ENCODE measurements around the gene PTPRT. TPM values are rescaled to one million over a fixed set of nuclear protein-coding genes. Genes with fewer than 3 reads are reported as not detected.
"Not testable (repeated sequence)": the region's sequence is repeated elsewhere in the genome, so short reads cannot be mapped to it uniquely, and the experiment has no call there.

The PTPRT gene
- total RNA-seq, 1 experiment from 2014 or later = not detected

DNA sequence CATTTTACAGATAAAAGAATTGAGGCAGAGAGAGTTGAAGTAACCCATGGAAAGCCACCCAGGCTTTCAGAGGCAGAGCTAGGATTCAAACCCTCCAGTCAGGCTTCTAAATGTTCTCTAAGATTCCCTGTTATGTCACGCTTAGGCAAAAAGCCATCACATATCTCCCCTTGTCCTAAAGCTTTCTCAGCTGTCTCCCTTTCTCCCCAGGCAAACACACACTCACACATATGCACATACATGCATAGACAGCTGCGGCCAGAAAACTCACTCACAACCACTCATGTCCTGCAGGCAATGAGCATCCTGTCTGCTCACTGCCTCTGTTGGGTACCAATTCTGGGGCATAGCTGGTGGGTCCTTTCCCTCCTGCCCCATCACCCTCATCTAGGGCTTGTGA is 975.6 kb downstream of the PTPRT start:
- no peaks in the 10 kb centered on the region for H3K36me3 Mint-ChIP-seq (ENCODE audit: insufficient read depth, unreplicated experiment)
- H3K4me1 Mint-ChIP-seq (ENCODE audit: low read depth, unreplicated experiment) = no peaks in the 10 kb centered on the region
- CTCF ChIA-PET = no interaction called here
- no peaks in the 10 kb centered on the region for H3K27me3 Mint-ChIP-seq (ENCODE audit: unreplicated experiment)
- peaks cover 14% of the 10 kb centered on the region for H3K9me3 Mint-ChIP-seq (ENCODE audit: low read depth, unreplicated experiment)
- no peak for TF ChIP-seq CTCF (IDR thresholded peaks at IDR 0.05; ENCODE audit: unreplicated experiment)
- no peak for DNase-seq
- intact Hi-C loops (cut with micrococcal nuclease; ENCODE audit: unreplicated experiment) = no loop called here
- no peak overlapping the region for H3K27ac Mint-ChIP-seq (ENCODE audit: unreplicated experiment)
- H3K4me3 Mint-ChIP-seq (ENCODE audit: low read depth, unreplicated experiment) = no peak overlapping the region
- no TSS peak for BruUV-seq (replicated peaks)

- Mint-ChIP-seq H3K4me1 (ENCODE audit: low read depth, unreplicated experiment) (no peaks in the 10 kb centered on the region), H3K4me3 (ENCODE audit: low read depth, unreplicated experiment) (no peak overlapping the region), H3K9me3 (ENCODE audit: low read depth, unreplicated experiment) (peaks cover 14% of the 10 kb centered on the region), H3K36me3 (ENCODE audit: insufficient read depth, unreplicated experiment) (no peaks in the 10 kb centered on the region), H3K27me3 (ENCODE audit: unreplicated experiment) (no peaks in the 10 kb centered on the region), H3K27ac (ENCODE audit: unreplicated experiment) (no peak overlapping the region)
- no TSS peak for BruUV-seq (replicated peaks)
- intact Hi-C loops (cut with micrococcal nuclease; ENCODE audit: unreplicated experiment) = no loop called here
- CTCF ChIA-PET = no interaction called here
- TF ChIP-seq CTCF (IDR thresholded peaks at IDR 0.05; ENCODE audit: unreplicated experiment) = no peak
- no peak for DNase-seq
Measured at GRCh38 chr20:42212391-42212790, 977.3 kb downstream of the PTPRT start.

DNA sequence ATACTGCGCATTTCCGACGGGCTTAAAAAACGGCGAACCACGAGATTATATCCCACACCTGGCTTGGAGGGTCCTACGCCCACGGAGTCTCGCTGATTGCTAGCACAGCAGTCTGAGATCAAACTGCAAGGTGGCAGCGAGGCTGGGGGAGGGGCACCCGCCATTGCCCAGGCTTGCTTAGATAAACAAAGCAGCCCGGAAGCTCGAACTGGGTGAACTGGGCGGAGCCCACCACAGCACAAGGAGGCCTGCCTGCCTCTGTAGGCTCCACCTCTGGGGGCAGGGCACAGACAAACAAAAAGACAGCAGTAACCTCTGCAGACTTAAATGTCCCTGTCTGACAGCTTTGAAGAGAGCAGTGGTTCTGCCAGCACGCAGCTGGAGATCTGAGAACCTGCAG is 983.1 kb downstream of the PTPRT start:
- DNase-seq; H3K27me3 Mint-ChIP-seq (ENCODE audit: unreplicated experiment); H3K36me3 Mint-ChIP-seq (ENCODE audit: insufficient read depth, unreplicated experiment); H3K4me3 Mint-ChIP-seq (ENCODE audit: low read depth, unreplicated experiment); H3K9me3 Mint-ChIP-seq (ENCODE audit: low read depth, unreplicated experiment); intact Hi-C loops (cut with micrococcal nuclease; ENCODE audit: unreplicated experiment); BruUV-seq (replicated peaks); CTCF ChIA-PET; H3K4me1 Mint-ChIP-seq (ENCODE audit: low read depth, unreplicated experiment); H3K27ac Mint-ChIP-seq (ENCODE audit: unreplicated experiment): not testable (repeated sequence)

DNA sequence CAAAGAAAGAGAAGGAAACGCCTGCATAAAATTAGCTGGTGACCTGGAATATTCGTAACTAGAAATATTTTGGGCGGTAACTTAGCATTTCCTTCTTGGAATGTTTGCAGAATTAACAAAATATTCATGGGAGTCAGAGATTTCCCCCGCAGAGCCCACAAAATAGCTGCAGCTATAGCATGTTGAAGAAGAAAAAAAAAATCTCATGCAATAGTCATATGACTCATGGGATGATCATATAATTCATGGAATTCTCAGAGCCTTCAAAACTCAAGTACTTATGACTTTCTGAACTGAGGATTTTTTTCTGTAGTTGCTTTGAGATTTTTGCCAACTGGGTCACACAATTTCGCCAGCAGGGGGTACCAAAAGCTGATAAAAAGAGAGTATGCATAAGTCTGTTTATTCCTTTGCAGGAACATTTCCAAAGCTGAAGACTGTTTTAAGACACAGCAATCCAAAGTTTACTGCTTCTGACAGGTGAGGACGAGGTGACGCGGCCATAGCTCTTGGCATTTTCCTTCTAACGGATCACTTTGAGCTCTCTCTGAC is 985.5 kb downstream of the PTPRT start:
- CTCF ChIA-PET = no interaction called here
- no TSS peak for BruUV-seq (replicated peaks)
- Mint-ChIP-seq H3K36me3 (ENCODE audit: insufficient read depth, unreplicated experiment) (no peaks in the 10 kb centered on the region), H3K27me3 (ENCODE audit: unreplicated experiment) (no peaks in the 10 kb centered on the region), H3K9me3 (ENCODE audit: low read depth, unreplicated experiment) (peaks cover 8% of the 10 kb centered on the region), H3K4me1 (ENCODE audit: low read depth, unreplicated experiment) (no peaks in the 10 kb centered on the region), H3K4me3 (ENCODE audit: low read depth, unreplicated experiment) (no peak overlapping the region), H3K27ac (ENCODE audit: unreplicated experiment) (no peak overlapping the region)
- no peak for TF ChIP-seq CTCF (IDR thresholded peaks at IDR 0.05; ENCODE audit: unreplicated experiment)
- no peak for DNase-seq
- intact Hi-C loops (cut with micrococcal nuclease; ENCODE audit: unreplicated experiment) = loop anchor here (1.0 kb wide), 1 partner anchor 983 kb away; no protein-coding TSS in a partner anchor

DNA sequence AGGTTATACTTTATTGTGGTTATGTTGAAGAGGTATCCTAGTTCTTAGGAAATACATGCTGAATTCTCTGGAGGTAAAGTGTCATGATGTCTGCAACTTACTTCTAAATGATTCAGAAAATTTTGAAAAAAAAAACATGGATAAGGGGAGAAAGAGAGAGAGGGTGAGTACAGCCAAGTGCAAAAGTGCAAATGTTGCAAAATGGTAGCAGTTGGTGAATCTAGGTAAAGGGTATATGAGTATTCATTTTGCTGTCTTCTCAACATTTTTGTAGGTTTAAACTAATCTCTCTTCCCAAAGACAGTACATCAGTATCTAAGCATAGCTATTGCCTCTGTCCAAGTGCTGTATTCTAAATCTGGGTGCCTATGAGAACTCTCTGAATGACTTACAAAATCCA is 992.1 kb downstream of the PTPRT start:
- H3K4me3 Mint-ChIP-seq (ENCODE audit: low read depth, unreplicated experiment) = no peak overlapping the region
- peaks cover 8% of the 10 kb centered on the region for H3K9me3 Mint-ChIP-seq (ENCODE audit: low read depth, unreplicated experiment)
- intact Hi-C loops (cut with micrococcal nuclease; ENCODE audit: unreplicated experiment) = no loop called here
- H3K36me3 Mint-ChIP-seq (ENCODE audit: insufficient read depth, unreplicated experiment) = no peaks in the 10 kb centered on the region
- H3K27me3 Mint-ChIP-seq (ENCODE audit: unreplicated experiment) = no peaks in the 10 kb centered on the region
- no peaks in the 10 kb centered on the region for H3K4me1 Mint-ChIP-seq (ENCODE audit: low read depth, unreplicated experiment)
- no peak overlapping the region for H3K27ac Mint-ChIP-seq (ENCODE audit: unreplicated experiment)
- no peak for DNase-seq
- no peak for TF ChIP-seq CTCF (IDR thresholded peaks at IDR 0.05; ENCODE audit: unreplicated experiment)
- CTCF ChIA-PET = interaction anchor here (0.6 kb wide), 1 partner anchor 243 kb away, joined by 3 read pairs; no protein-coding TSS in a partner anchor
- no TSS peak for BruUV-seq (replicated peaks)
